Right lobe of liver (tissue), 4 donors: ENCODE data around the gene GNB4.

Experiments
- POLR2A ChIP-seq: fragments of 450-650 bp; IDR thresholded peaks from one replicate; pipeline ENCODE4 v1.6.1; 2017; ENCODE audit warnings: antibody characterized with exemption, mild to moderate bottlenecking
- TF ChIP-seq, protein P1 (sequence below), 4 donors: fragments of 200-600 bp in 3 of 4; fragments of 450-650 bp in 1 of 4; IDR thresholded peaks; one replicate each; pipeline versions ENCODE4 v1.5.1 to v1.8.0; 2016 to 2022; ENCODE audit warnings: antibody characterized with exemption in 4 of 4, mild to moderate bottlenecking in 2 of 4
- donor health status: DM: no; HTN: no; CAD: no.
- donor health status: DM: no; HTN: no; CAD: no.
- donor health status: DM: no; HTN: yes; CAD: no.

DNA sequence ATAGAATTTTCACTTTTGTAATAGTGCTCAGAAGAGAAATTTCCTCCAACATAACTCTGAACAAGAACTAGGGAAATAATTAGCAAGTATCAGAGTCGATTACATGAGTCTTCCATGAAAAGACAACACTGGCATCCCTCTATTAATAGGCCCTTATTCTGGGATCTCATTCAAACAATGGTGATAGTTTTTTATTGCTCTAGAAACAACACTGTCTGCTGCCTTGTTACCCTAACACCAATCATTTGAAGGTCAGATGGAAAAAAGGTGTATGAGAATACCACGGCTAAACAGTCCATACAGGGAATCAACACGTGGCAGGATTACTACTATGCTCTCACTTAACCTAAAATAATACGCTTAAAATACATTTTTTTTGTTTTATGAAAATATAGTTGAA is 35.9 kb downstream of the GNB4 start:
- TF ChIP-seq, protein P1, sequence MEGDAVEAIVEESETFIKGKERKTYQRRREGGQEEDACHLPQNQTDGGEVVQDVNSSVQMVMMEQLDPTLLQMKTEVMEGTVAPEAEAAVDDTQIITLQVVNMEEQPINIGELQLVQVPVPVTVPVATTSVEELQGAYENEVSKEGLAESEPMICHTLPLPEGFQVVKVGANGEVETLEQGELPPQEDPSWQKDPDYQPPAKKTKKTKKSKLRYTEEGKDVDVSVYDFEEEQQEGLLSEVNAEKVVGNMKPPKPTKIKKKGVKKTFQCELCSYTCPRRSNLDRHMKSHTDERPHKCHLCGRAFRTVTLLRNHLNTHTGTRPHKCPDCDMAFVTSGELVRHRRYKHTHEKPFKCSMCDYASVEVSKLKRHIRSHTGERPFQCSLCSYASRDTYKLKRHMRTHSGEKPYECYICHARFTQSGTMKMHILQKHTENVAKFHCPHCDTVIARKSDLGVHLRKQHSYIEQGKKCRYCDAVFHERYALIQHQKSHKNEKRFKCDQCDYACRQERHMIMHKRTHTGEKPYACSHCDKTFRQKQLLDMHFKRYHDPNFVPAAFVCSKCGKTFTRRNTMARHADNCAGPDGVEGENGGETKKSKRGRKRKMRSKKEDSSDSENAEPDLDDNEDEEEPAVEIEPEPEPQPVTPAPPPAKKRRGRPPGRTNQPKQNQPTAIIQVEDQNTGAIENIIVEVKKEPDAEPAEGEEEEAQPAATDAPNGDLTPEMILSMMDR (IDR thresholded peaks at IDR 0.05) = no peak
- no peak for TF ChIP-seq POLR2A
